ENCODE results near the gene SDK1.

SDK1 gene

GRCh38 chr7:3345699-3346481 lies 44.8 kb downstream of the SDK1 start:
- Histone ChIP-seq H3K4me1 (ENCODE audit: control insufficient read depth, insufficient read depth, low read length) (no peaks in the 10 kb centered on the region), H3K9me3 (ENCODE audit: control insufficient read depth, low read length) (no peaks in the 10 kb centered on the region), H3K4me3 (ENCODE audit: low read length) (no peak overlapping the region), H3K27me3 (replicated peaks; ENCODE audit: control insufficient read depth, insufficient read depth, low read length) (no peaks in the 10 kb centered on the region), H3K9ac (ENCODE audit: low read length) (no peak overlapping the region), H3K36me3 (ENCODE audit: control insufficient read depth, insufficient read depth, low read length, severe bottlenecking) (no peaks in the 10 kb centered on the region)
- DNase-seq (ENCODE audit: low read depth), result no peak

- Histone ChIP-seq H3K36me3 (ENCODE audit: control insufficient read depth, insufficient read depth, low read length, severe bottlenecking) (no peaks in the 10 kb centered on the region), H3K27me3 (replicated peaks; ENCODE audit: control insufficient read depth, insufficient read depth, low read length) (no peaks in the 10 kb centered on the region), H3K9me3 (ENCODE audit: control insufficient read depth, low read length) (no peaks in the 10 kb centered on the region), H3K4me1 (ENCODE audit: control insufficient read depth, insufficient read depth, low read length) (no peaks in the 10 kb centered on the region), H3K9ac (ENCODE audit: low read length) (no peak overlapping the region), H3K4me3 (ENCODE audit: low read length) (no peak overlapping the region)
- DNase-seq (ENCODE audit: low read depth), result no peak
Observed at GRCh38 chr7:3349126-3349525, 48.1 kb downstream of the SDK1 start.

GRCh38 chr7:3356173-3356572 lies 55.1 kb downstream of the SDK1 start:
- no peak overlapping the region for H3K9ac ChIP-seq (ENCODE audit: low read length)

GRCh38 chr7:3358991-3359390 lies 57.9 kb downstream of the SDK1 start:
- Histone ChIP-seq H3K36me3 (ENCODE audit: control insufficient read depth, insufficient read depth, low read length, severe bottlenecking) (no peaks in the 10 kb centered on the region), H3K4me1 (ENCODE audit: control insufficient read depth, insufficient read depth, low read length) (no peaks in the 10 kb centered on the region), H3K27me3 (replicated peaks; ENCODE audit: control insufficient read depth, insufficient read depth, low read length) (no peaks in the 10 kb centered on the region), H3K9ac (ENCODE audit: low read length) (no peak overlapping the region), H3K9me3 (ENCODE audit: control insufficient read depth, low read length) (no peaks in the 10 kb centered on the region), H3K4me3 (ENCODE audit: low read length) (no peak overlapping the region)
- DNase-seq (ENCODE audit: low read depth), result no peak

More at GRCh38 chr7:3356173-3356572, 55.1 kb downstream of the SDK1 start:
- Histone ChIP-seq H3K36me3 (ENCODE audit: control insufficient read depth, insufficient read depth, low read length, severe bottlenecking) (no peaks in the 10 kb centered on the region), H3K9me3 (ENCODE audit: control insufficient read depth, low read length) (no peaks in the 10 kb centered on the region), H3K4me1 (ENCODE audit: control insufficient read depth, insufficient read depth, low read length) (no peaks in the 10 kb centered on the region), H3K4me3 (ENCODE audit: low read length) (no peak overlapping the region), H3K27me3 (replicated peaks; ENCODE audit: control insufficient read depth, insufficient read depth, low read length) (no peaks in the 10 kb centered on the region)
- no peak for DNase-seq (ENCODE audit: low read depth)

GRCh38 chr7:3367261-3367660 lies 66.2 kb downstream of the SDK1 start:
- Histone ChIP-seq H3K9me3 (ENCODE audit: control insufficient read depth, low read length) (no peaks in the 10 kb centered on the region), H3K36me3 (ENCODE audit: control insufficient read depth, insufficient read depth, low read length, severe bottlenecking) (no peaks in the 10 kb centered on the region), H3K27me3 (replicated peaks; ENCODE audit: control insufficient read depth, insufficient read depth, low read length) (no peaks in the 10 kb centered on the region), H3K4me1 (ENCODE audit: control insufficient read depth, insufficient read depth, low read length) (peaks cover 32% of the 10 kb centered on the region), H3K4me3 (ENCODE audit: low read length) (no peak overlapping the region), H3K9ac (ENCODE audit: low read length) (no peak overlapping the region)
- DNase-seq (ENCODE audit: low read depth), result no peak

GRCh38 chr7:3370068-3370830 lies 69.2 kb downstream of the SDK1 start:
- no peaks in the 10 kb centered on the region for H3K36me3 ChIP-seq (ENCODE audit: control insufficient read depth, insufficient read depth, low read length, severe bottlenecking)
- peaks cover 37% of the 10 kb centered on the region for H3K4me1 ChIP-seq (ENCODE audit: control insufficient read depth, insufficient read depth, low read length)

GRCh38 chr7:3370921-3371320 lies 69.9 kb downstream of the SDK1 start:
- DNase-seq (ENCODE audit: low read depth), result no peak
- no peaks in the 10 kb centered on the region for H3K27me3 ChIP-seq (replicated peaks; ENCODE audit: control insufficient read depth, insufficient read depth, low read length)
- H3K9ac ChIP-seq (ENCODE audit: low read length), result no peak overlapping the region
- H3K9me3 ChIP-seq (ENCODE audit: control insufficient read depth, low read length), result no peaks in the 10 kb centered on the region
- no peak overlapping the region for H3K4me3 ChIP-seq (ENCODE audit: low read length)
- H3K36me3 ChIP-seq (ENCODE audit: control insufficient read depth, insufficient read depth, low read length, severe bottlenecking), result no peaks in the 10 kb centered on the region
- H3K4me1 ChIP-seq (ENCODE audit: control insufficient read depth, insufficient read depth, low read length), result peaks cover 37% of the 10 kb centered on the region

More at GRCh38 chr7:3370068-3370830, 69.2 kb downstream of the SDK1 start:
- DNase-seq (ENCODE audit: low read depth), result no peak
- Histone ChIP-seq H3K9ac (ENCODE audit: low read length) (peak overlapping the region; percentile 22), H3K27me3 (replicated peaks; ENCODE audit: control insufficient read depth, insufficient read depth, low read length) (no peaks in the 10 kb centered on the region), H3K9me3 (ENCODE audit: control insufficient read depth, low read length) (no peaks in the 10 kb centered on the region), H3K4me3 (ENCODE audit: low read length) (no peak overlapping the region)

GRCh38 chr7:3371601-3372000 lies 70.5 kb downstream of the SDK1 start:
- no peaks in the 10 kb centered on the region for H3K9me3 ChIP-seq (ENCODE audit: control insufficient read depth, low read length)
- no peaks in the 10 kb centered on the region for H3K27me3 ChIP-seq (replicated peaks; ENCODE audit: control insufficient read depth, insufficient read depth, low read length)
- H3K36me3 ChIP-seq (ENCODE audit: control insufficient read depth, insufficient read depth, low read length, severe bottlenecking), result no peaks in the 10 kb centered on the region
- H3K4me1 ChIP-seq (ENCODE audit: control insufficient read depth, insufficient read depth, low read length), result peaks cover 37% of the 10 kb centered on the region
- no peak for DNase-seq (ENCODE audit: low read depth)
- H3K9ac ChIP-seq (ENCODE audit: low read length), result peak overlapping the region; percentile 26
- H3K4me3 ChIP-seq (ENCODE audit: low read length), result peak overlapping the region; percentile 56

GRCh38 chr7:3374239-3374638 lies 73.2 kb downstream of the SDK1 start:
- no peaks in the 10 kb centered on the region for H3K27me3 ChIP-seq (replicated peaks; ENCODE audit: control insufficient read depth, insufficient read depth, low read length)
- DNase-seq (ENCODE audit: low read depth), result no peak

GRCh38 chr7:3378390-3379150 lies 77.5 kb downstream of the SDK1 start:
- no peak overlapping the region for H3K4me3 ChIP-seq (ENCODE audit: low read length)
- no peak overlapping the region for H3K9ac ChIP-seq (ENCODE audit: low read length)
- no peaks in the 10 kb centered on the region for H3K9me3 ChIP-seq (ENCODE audit: control insufficient read depth, low read length)
- no peak for DNase-seq (ENCODE audit: low read depth)
- H3K27me3 ChIP-seq (replicated peaks; ENCODE audit: control insufficient read depth, insufficient read depth, low read length), result no peaks in the 10 kb centered on the region
- no peaks in the 10 kb centered on the region for H3K4me1 ChIP-seq (ENCODE audit: control insufficient read depth, insufficient read depth, low read length)
- H3K36me3 ChIP-seq (ENCODE audit: control insufficient read depth, insufficient read depth, low read length, severe bottlenecking), result no peaks in the 10 kb centered on the region

More at GRCh38 chr7:3374239-3374638, 73.2 kb downstream of the SDK1 start:
- no peaks in the 10 kb centered on the region for H3K36me3 ChIP-seq (ENCODE audit: control insufficient read depth, insufficient read depth, low read length, severe bottlenecking)
- H3K9ac ChIP-seq (ENCODE audit: low read length), result no peak overlapping the region
- peaks cover 32% of the 10 kb centered on the region for H3K4me1 ChIP-seq (ENCODE audit: control insufficient read depth, insufficient read depth, low read length)
- no peaks in the 10 kb centered on the region for H3K9me3 ChIP-seq (ENCODE audit: control insufficient read depth, low read length)
- H3K4me3 ChIP-seq (ENCODE audit: low read length), result no peak overlapping the region

GRCh38 chr7:3380034-3380433 lies 79.0 kb downstream of the SDK1 start:
- Histone ChIP-seq H3K4me3 (ENCODE audit: low read length) (no peak overlapping the region), H3K36me3 (ENCODE audit: control insufficient read depth, insufficient read depth, low read length, severe bottlenecking) (no peaks in the 10 kb centered on the region), H3K9ac (ENCODE audit: low read length) (no peak overlapping the region), H3K9me3 (ENCODE audit: control insufficient read depth, low read length) (no peaks in the 10 kb centered on the region), H3K4me1 (ENCODE audit: control insufficient read depth, insufficient read depth, low read length) (no peaks in the 10 kb centered on the region), H3K27me3 (replicated peaks; ENCODE audit: control insufficient read depth, insufficient read depth, low read length) (no peaks in the 10 kb centered on the region)
- DNase-seq (ENCODE audit: low read depth), result no peak

Data from adipocyte (in vitro differentiated cells).